IPS DF 4.7 (cell line): Measurements from ENCODE around the gene FCER1G.

Source experiments
- DNase-seq: peaks from one replicate; pipeline ENCODE4 v3.0.0-alpha.2; 2013; ENCODE audit warnings: low spot score; ENCODE audit errors: extremely low read depth

The FCER1G gene

DNA sequence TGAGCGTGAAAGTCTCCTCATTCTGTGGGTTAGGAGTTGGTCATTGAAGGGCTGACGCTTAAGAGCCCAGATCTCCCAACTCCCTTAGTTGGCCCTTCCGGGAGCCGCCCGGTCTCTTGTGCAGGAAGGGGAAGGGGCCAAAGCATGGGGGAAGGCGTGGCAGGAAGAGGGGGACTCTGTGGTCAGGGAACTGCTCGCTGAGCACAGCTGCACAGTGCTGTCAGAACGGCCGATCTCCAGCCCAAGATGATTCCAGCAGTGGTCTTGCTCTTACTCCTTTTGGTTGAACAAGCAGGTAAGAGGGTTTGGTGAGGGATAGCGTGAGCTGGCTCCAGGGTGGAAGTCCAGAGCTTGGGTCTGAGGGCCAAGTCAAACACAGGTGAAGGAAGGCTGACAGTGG, at the start of gene FCER1G:
Gene FCER1G (plus strand): TSS at position 220 of the 400 bp plus-strand sequence. CDS start 27 bp downstream, at position 247.
- no peak for DNase-seq

DNA sequence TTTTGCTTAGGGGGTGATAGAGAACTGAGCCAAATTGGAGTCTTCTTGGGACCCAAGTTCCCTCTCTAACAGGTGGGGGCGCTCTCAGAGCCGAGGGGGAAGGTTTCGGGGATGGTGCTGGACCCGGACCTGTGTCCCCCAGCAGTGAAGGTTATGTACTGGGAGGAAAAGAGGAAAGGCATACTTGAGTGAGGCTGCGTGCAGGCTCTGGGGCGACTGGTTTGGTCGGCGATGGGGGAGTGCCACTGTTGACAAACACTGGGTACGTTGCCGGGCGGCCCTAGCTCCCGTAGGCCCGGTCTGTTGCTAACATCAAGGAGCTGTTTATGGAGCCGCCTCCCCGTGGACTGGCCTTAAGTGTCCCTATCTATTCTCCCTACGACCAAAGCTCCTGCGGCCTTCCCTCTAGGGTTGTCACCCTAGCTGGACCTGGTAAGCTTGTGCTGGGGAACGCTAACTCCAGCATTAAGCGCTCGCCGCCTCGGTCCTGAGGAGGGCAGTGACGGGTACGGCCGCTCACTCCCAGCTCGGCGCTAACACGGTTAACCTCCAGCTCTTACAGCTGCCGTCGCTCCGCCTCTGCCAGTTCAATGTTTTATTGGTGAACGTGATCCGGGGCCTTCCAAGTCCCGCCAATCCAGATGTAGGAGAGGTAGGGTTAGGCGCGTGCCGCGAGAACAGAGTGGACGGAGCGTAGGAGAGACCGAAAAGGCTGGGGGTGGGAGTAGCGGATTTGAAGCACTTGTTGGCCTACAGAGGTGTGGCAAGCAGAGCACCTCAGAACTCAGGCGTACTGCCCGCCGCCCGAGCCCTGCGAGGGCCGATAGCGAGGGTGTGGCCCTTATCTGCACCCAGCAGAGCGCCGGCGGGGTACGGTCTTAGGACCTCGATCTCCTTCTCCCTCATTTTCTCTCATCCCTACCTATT, 49.1 kb upstream of the FCER1G start, which contains the start of gene PPOX:
Gene PPOX (plus strand): TSS at position 685 of the 927 bp plus-strand sequence. CDS start 422 bp downstream, outside the sequence.
- DNase-seq = no peak

DNA sequence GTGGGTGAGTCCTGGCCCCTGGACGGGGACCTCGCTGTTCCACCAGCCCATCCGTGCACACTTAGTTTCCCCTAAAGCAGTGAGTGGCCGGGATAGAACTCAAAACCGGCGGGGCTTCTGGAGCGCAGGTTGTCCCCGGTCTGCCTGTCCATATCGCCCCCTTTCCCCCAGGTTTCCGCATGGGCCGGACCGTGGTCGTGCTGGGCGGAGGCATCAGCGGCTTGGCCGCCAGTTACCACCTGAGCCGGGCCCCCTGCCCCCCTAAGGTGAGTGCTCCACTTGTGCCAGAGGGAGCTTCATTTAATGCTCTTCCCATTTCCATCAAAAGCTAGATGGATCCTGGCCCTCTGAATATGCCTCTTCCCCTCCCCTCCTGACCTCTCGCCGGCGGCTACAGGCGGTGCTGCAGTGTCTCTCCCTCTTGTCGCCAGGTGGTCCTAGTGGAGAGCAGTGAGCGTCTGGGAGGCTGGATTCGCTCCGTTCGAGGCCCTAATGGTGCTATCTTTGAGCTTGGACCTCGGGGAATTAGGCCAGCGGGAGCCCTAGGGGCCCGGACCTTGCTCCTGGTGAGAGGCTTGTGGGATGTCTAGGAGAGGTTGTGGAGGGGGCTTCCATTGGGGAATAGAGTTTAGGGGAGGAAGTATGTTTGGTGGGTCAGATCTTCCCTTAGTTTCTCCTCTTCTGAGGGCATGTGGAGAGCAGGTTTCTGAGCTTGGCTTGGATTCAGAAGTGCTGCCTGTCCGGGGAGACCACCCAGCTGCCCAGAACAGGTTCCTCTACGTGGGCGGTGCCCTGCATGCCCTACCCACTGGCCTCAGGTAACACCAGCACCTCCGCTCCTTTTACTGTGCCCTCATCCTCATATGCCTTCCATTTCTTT, 48.2 kb upstream of the FCER1G start:
- no peak for DNase-seq

DNA sequence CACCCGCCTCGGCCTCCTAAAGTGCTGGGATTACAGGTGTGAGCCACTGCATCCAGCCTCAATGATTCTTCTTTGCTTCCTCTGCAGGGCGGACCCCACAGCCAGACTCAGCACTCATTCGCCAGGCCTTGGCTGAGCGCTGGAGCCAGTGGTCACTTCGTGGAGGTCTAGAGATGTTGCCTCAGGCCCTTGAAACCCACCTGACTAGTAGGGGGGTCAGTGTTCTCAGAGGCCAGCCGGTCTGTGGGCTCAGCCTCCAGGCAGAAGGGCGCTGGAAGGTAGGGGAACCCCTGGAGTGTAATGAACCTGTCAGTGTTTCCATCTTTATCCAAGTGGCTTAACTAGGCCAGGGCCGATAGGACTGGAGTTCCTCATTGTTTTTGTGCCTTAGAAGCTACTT, 46.2 kb upstream of the FCER1G start:
- DNase-seq = no peak

DNA sequence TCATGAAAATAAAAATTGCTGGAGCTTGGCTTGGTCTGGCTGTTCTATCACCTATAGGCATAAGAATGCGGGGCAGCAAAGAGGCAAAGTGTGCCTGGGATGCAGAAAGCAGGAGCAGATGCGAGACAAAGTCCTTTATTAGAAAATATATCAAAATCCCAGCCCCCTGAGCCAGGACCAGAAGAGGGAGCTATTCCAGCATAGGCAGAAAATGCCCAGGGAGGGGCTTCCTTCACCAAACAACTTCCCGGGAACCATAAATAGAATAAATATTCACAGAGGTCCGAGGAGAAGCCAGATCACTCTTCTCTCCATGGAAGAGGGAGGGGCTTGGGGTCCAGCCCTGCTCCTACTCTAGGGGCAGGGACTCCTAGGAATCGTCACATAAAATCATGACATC, 43.9 kb upstream of the FCER1G start:
- no peak for DNase-seq

DNA sequence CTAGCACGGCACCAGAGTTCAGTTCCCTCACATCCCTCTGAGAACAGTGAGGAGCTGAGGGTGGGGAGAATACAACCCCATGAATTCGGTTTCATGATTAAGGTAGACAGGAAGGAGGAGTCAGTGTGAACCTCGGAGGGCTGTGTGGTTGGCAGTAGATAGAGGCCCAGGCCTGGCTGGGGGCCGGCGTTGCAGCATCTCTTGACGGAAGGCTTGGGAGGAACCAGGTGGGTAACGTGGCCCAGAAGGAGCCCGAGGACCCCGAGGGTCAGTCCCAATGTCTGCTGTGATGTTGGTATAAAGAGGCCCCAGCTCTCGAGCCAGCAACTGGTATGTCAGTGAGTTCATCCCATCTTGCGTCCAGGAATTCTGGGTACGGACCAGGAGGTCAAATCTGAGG, 43.4 kb upstream of the FCER1G start:
- no peak for DNase-seq

DNA sequence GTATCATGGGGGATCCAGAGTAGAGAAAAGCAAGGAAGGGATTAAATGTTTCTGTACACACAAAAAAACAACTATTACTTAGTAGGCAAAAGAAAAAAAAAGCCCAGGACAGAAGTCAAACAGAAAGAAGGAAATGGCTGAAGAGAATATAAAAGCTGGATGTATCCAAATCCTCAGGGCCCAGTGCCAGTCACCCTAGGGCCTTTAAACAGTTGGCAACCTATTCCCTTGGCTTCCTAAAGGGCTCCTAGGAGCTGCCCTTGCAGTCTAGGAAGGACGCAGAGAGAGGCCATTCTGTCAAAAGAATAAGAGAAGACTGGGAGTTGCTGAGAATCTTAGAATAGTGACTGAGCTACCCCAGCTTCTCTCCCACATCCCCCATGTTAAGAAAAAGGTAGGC, 42.7 kb upstream of the FCER1G start:
- DNase-seq = no peak

DNA sequence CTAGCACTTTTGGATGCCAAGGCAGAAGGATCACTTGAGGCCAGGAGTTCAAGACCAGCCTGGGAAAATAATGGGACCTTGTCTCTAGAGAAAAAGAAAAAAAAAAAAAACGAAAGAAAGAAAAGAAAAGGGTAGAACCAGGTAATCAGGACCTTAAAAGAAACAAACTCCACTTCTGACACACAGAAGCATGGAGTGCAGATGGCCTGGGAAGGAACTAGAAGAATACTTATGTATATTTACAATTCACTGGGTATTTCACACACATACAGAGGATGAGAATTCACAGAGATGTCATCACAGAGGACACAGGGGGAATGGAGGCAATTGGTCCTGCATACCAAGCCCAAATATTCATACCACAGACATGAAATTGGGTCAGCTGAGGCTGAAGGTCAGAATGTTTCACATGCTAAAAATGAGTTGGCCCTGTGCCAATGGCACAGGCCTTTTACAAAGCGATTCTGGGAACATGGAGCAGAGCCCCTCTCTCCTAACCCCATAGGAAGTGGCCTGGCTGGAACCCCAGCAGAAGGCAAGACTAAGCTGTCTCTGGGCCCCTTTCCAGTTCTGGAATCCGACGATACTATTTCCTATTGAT, 42.2 kb upstream of the FCER1G start:
- DNase-seq = no peak

DNA sequence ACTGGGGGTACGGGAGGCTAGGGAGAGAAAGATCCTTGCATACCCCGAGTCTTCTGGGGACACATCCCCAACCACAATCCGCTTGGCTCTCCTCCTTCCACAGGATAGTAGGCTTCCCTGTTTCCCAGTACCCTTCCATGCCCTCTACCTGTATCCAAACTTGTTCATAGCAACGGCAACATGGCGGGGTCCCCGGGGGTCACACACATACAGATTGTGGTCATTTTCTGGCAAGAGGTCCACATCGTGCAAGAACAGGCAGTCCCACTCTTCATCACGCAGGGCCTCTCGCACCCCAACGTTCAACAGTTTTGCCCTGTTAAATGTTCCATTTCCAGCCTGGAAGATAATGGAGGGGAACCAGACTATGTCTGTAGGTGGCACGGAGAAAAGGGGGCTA, 41.4 kb upstream of the FCER1G start:
- DNase-seq = no peak

DNA sequence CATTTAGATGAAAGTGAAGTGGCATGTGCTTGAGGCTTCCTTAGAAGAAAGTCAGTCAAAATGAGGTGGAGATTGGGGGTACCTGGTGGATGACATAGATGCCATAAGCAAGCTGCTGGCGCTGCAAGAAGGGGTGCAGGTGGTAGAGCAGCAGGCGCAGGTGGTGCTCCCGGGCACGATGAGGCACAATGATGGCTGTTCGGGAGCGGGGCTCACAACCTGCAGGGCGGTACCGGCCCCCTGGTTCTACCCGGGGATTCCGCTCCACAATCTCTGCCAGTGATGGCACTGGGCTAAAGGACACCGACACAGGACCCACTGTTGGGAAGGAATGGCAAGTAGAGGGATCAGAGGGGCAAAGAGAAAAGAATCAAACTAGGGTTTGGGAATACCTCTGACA, 40.2 kb upstream of the FCER1G start:
- no peak for DNase-seq

DNA sequence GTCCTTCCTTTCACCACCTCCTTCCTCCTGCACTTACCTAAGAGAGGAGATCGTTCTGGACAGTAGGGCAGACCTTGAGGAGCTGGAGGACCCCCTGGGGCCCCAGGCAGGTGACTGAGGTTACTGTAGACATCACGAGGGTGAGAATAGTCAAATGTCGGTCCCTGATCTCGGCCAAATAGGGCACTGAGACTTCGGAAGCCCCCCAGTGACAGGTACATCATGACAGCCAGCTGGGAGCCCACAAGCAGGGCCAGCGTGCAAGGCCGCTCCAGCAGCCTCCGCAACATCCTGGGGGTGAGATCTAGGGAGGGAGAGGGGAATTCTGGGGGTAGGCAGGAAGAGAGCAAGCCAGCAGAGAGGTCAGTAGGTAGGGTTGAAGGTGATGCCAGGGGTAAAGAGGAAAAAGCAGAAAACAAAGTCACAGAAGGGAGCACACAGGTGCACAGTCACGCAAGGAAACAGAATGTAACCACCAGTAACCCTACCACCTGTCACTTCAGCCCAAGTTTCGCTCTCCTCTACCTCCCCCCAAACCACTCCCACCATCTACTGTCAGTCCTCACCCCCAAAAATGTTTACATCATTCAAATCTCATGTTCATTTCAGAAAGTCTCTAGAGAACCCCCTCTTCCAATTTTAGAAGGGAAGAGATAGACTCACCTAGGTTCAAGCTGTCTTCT, 39.2 kb upstream of the FCER1G start:
- DNase-seq = no peak

DNA sequence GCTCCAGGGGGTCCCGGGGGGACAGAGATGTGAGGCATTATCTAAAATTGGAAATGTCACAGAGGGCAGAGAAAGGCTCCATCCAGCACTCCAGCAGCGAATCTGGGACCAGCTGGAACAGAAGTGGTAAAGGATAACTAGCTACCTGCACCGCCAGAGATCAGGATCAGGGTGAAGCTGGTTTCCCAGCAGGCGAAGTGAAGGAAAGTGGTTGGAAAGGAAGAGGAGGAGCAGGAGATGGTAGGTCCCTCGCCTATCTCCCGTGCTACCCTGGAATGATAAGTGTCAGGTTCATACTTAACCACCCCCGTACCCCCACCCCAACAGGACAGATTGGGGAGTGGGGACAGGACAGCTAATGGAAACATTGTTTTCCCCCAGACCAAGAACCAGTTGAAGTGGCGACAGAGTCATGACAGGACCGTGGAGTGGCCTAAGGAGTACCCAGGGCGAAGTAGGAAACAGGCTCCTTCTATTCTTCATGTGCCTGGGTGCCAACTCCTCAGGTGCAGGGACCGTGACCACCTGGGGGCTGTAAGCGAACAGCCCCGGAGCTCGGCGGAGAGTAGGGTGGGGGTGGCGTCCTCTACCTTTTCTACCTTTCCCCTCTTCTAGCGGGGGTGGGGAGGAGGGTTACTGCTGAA, 38.5 kb upstream of the FCER1G start:
- DNase-seq = no peak

DNA sequence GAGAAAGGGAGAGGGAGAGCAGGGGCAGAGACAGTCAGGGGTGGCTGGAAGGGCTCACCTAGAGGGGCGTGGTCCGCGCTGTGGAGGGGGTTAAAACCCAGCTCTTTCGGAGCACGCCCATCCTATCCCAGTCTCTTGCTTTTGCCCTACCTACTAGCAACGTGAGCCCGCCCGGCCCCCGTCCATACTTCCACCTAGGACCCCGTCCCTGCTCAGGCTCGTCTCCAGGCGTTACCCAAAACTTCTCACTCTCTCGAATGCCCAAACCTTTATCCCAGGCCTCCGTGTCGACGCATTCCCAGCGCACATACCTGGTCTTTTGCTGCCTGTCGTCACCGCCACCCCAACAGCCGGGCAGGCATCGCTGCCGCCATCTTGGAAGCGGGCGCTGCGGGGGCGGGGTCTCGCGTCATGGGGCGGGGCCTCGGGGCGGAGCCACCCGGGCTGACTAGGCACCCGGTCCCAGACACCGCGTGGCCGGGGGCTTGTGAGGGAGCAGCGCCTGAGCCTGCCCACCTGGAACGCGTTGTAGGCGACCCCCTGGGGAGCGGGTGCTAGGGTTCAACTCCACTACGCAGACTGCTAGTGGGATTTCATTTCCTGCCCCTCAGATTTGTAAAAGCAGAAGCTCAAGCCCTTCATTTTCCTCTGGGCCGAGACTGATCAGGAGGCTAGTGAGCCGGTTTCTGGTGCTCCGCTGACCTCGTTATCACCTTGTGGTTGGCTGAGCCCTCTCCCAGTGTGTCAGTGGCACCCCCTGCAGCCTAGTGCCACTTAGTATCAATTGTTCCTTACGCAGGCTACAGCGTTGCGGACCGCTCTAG, 37.8 kb upstream of the FCER1G start, which contains the start of gene B4GALT3:
Gene B4GALT3 (minus strand): TSS at position 396 of the 824 bp plus-strand sequence. CDS start 1,447 bp downstream, outside the sequence.
- DNase-seq = no peak

DNA sequence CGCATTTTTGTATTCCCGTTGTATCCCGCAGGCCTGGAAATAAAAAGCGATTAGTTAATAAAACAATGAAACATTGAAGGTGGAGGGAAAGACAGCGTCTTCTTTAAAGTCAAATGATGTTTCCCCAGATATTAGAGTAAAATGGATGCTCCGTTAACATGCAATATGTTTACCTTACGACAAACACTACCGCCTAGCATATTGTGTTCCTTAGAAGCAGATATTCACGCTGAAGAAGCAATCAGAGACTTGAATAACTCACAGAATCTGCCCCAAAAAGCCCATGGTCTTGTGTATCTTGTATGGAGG, 37.2 kb upstream of the FCER1G start:
- no peak for DNase-seq

DNA sequence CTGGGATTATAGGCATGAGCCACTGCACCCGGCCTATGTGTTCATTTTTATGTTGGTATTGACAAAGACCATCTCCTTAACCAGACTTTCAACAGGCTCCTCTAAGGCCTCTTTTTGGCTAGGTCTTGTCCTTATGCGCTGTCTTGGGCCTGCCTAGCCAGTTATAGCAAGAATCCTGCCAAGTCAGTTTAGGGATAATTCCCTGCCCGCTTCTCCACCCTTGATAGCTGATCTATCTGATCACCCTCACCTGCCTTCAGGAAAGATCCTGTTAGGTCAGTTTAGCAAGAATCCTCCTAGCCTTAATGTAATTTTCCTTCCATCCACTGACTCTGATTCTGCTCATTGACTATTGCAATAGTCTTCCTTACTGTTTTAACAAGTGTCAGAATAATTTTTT, 35.4 kb upstream of the FCER1G start:
- no peak for DNase-seq

DNA sequence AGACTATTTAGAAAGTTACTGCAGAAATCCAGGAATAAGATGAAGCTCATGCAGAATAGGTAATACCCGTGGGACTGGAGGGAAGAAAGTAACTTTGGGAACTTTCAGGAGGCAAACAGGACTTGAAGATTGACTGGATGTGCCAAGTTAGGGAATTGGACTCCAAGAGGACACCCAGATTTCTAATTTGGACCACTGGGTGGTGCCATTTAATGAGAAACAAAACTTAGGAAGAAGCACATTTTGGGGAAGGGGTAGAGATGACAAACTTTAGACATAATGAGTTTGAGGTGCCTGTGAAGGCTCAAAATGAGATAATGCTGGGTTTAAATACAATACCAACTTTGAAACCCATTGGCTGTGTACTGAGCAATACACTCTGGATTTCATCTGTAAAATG, 34.5 kb upstream of the FCER1G start:
- DNase-seq = no peak

DNA sequence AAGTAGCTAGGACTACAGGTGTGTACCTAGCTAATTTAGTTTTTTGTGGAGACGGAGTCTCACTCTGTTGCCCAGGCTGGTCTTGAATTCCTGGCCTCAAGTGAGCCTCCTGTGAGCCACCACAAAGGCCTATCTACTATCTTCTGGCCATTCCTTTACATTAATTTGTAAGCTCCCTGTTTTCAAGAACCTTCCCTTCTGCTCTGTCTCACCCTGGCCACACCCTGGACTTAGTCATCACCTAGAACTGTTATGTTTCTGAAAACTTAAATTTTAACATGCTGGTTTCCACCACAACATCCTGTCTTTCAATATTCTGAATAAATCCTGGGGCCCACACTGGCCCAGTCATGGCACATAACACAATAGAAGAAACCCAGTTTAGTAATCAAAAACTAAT, 32.9 kb upstream of the FCER1G start:
- no peak for DNase-seq

DNA sequence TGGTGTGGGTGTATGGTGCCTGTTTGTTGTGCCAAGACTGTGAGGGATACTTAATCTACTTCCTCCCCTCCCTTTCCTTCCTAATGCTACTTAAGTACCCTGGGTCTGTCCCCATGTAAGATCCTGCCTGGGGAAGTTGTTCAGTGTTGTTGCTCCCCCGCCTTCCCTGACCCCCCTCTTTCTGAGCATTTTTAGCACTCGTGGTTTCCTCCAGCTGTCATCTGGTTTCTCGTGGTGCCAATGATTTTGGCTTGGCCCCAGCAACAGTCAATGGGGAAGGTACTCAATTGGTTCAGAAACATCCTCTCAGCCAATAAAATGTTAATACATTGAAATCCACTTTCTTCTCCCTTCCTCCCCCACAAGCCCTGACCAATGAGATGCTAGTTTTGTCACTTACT, 29.8 kb upstream of the FCER1G start:
- DNase-seq = no peak

DNA sequence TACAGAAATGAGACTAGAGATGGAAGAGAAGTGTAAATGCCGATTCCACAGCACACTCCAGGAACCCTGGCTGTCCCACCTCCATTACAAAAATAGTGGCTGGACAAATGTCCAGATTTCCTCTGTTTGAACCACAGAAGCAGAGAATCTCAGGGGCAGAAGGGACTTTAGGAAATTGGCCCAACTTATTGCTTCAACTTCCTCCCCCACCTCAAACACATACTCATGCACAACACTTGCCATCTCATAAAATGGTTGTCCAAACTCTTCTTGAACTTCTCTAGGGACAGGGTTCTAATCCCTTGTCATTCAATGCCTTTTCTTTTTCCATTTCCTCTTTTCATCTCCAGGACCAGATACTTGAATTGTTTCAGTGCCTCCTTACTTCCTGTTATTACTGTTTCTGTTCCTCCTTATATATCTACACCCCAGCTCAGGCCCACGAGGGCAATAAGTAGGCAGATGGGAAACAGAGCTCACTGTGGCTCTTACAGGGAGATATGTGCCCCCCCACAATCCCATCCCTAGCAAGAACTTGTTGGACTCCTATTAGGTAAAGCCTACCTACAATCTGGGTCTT, 29.3 kb upstream of the FCER1G start:
- no peak for DNase-seq

DNA sequence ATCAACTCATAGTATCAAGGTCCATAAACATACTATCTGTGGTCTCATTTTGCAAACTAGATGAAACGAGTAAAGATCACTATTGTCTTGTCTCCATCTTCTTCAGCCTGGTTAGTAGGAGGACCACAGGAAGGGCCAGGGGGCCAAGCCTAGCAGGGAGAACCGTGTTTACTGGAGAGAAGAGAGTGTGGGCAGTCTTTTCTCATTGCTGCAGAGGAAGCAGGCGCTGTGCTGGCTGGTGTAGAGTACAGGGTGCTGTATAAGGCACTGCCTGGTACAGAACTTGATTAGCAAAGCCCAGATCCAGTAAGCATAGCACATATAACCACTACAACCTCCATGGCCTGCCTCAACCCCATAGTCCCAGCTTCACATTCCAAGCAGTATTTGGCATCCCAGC, 27.8 kb upstream of the FCER1G start:
- DNase-seq = no peak
